ENCODE results near the gene POLD3. TPM values are rescaled to one million over a fixed set of nuclear protein-coding genes. Genes with fewer than 3 reads are reported as not detected.

POLD3 gene
- total and polyA plus RNA-seq, 2 of the 8 experiments (the other 6 are each of a cell fraction or from before 2014, with no cell fraction given), result 18.1 to 29.3 TPM

DNA sequence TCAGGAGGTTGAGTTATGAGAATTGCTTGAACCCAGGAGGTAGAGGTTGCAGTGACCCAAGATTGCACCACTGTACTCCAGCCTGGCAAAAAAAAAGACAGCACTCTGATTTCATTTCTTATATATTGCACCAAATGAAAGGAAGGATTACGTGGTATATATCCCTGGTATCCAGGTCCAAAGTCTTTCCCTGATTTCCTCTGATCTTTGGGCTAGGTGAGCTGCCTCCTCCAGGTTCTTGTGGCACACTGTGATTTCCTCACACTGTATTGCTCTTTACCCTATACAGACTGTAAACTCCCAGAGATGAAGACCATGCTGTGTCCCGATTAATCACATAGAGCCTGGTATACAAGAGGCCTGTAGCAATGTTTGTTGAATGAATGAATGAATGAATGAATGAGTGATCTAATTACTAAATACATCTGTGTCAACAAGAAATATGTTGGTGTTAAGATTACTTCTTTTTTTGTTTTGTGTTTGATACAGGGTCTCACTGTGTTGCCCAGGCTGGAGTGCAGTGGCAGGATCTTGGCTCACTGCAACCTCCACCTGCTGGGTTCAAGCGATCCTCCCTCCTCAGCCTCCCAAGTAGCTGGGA, 9.3 kb upstream of the POLD3 start:
- Histone ChIP-seq H2BK12ac (ENCODE audit: low read depth, low read length) (no peak overlapping the region), H2BK15ac (ENCODE audit: low read length) (no peak overlapping the region), H3K4me1 (replicated peaks in 1 of 4; ENCODE audit: control insufficient read depth in 3 of 4, insufficient read depth in 4 of 4, low read length in 3 of 4) (no peaks in the 10 kb centered on the region), H3K4me2 (ENCODE audit: insufficient read depth in 1 of 2, low read depth in 2 of 2, low read length in 2 of 2) (no peak overlapping the region), H3K14ac (ENCODE audit: insufficient read length) (no peak overlapping the region), H3K23me2 (ENCODE audit: low read depth, low read length) (no peaks in the 10 kb centered on the region), H3K18ac (ENCODE audit: extremely low read depth, low read length) (no peak overlapping the region), H4K5ac (ENCODE audit: insufficient read length, low read depth, low read length) (no peak overlapping the region), H3K4ac (replicated peaks; ENCODE audit: insufficient read length, low read depth, low read length) (no peak overlapping the region), H2AFZ (ENCODE audit: low read length) (no peak overlapping the region), H3K27me3 (replicated peaks in 1 of 4; ENCODE audit: control insufficient read depth in 3 of 4, extremely low read depth in 1 of 4, insufficient read depth in 3 of 4, low read length in 3 of 4) (no peaks in the 10 kb centered on the region), H3K9ac (replicated peaks in 1 of 4; ENCODE audit: extremely low read depth in 1 of 4, low read depth in 3 of 4, low read length in 3 of 4) (no peak overlapping the region), H4K8ac (ENCODE audit: extremely low read depth, insufficient read depth, low read length) (no peak overlapping the region), H3K56ac (replicated peaks; ENCODE audit: insufficient read length, low read depth, low read length) (no peak overlapping the region), H3K4me3 (ENCODE audit: extremely low read depth in 1 of 4, insufficient read depth in 2 of 4, low read depth in 3 of 4, low read length in 4 of 4) (no peak overlapping the region), H2BK5ac (ENCODE audit: low read depth, low read length) (no peak overlapping the region), H3K36me3 (ENCODE audit: control insufficient read depth in 2 of 4, insufficient read depth in 4 of 4, low read length in 3 of 4) (no peaks in the 10 kb centered on the region), H3K9me3 (ENCODE audit: insufficient read depth in 2 of 2, low read depth in 1 of 2, low read length in 1 of 2) (no peaks in the 10 kb centered on the region), H4K91ac (replicated peaks; ENCODE audit: insufficient read length, low read length) (no peak overlapping the region), H3K79me2 (ENCODE audit: control insufficient read depth in 1 of 2, insufficient read depth in 2 of 2, low read length in 2 of 2) (no peaks in the 10 kb centered on the region), H3K27ac (ENCODE audit: low read depth, low read length) (no peak overlapping the region), H3K23ac (ENCODE audit: insufficient read length) (no peak overlapping the region), H2BK20ac (ENCODE audit: low read length) (no peak overlapping the region), H3K79me1 (ENCODE audit: low read depth, low read length) (no peaks in the 10 kb centered on the region), H2AK5ac (ENCODE audit: low read depth, low read length) (no peak overlapping the region), H2BK120ac (replicated peaks; ENCODE audit: low read depth, low read length) (no peak overlapping the region), H4K20me1 (replicated peaks in 1 of 2; ENCODE audit: control insufficient read depth in 1 of 2, insufficient read depth in 2 of 2, low read length in 2 of 2) (no peaks in the 10 kb centered on the region)
- POLR2A ChIA-PET (ENCODE audit: partially characterized antibody), result interaction anchor here (1.0 kb wide), 1 partner anchor 9 kb away, joined by 3 read pairs; the partner anchor contains the start of gene POLD3
- DNase-seq (ENCODE audit: low read depth in 1 of 2, low spot score in 2 of 2) (no peak), FAIRE-seq (no peak)
- CTCF ChIA-PET (ENCODE audit: partially characterized antibody), result interaction anchor here (0.7 kb wide), 2 partner anchors 12 to 69 kb away, joined by 4 to 7 read pairs; no protein-coding TSS in a partner anchor
- WGBS, 2 experiments (ENCODE audit: extremely low coverage in 1 of 2, insufficient coverage in 1 of 2, insufficient read length in 1 of 2, insufficient replicate concordance in 2 of 2, low coverage in 1 of 2, low lambda C conversion rate in 2 of 2, missing lambda C conversion rate in 1 of 2), result 63% methylated on average over 3 of the region's 3 CpGs; no CpG with 5 or more reads in 1 of the 2 experiments
- no peak for TF ChIP-seq GTF2F1 (IDR thresholded peaks at IDR 0.05; ENCODE audit: borderline replicate concordance, low read depth, low read length)
- no peak for TF ChIP-seq NANOG (IDR thresholded peaks at IDR 0.05; ENCODE audit: insufficient read depth, low read depth, low read length, poor library complexity, severe bottlenecking)
- no peak for TF ChIP-seq SAP30 (IDR thresholded peaks at IDR 0.05; ENCODE audit: insufficient read depth, insufficient replicate concordance, low read length)
- TF ChIP-seq RXRA (IDR thresholded peaks at IDR 0.05; ENCODE audit: insufficient read depth, low read depth, low read length), result no peak
- no peak for TF ChIP-seq CTBP2 (IDR thresholded peaks at IDR 0.05; ENCODE audit: borderline replicate concordance, insufficient read depth, insufficient read length, low read length)
- TF ChIP-seq CHD2 (IDR thresholded peaks at IDR 0.05; ENCODE audit: low read length), result no peak
- TF ChIP-seq ATF3 (IDR thresholded peaks at IDR 0.05; ENCODE audit: insufficient read depth, low read depth, low read length), result no peak
- TF ChIP-seq ASH2L (IDR thresholded peaks at IDR 0.05; ENCODE audit: low read length), result no peak
- no peak for TF ChIP-seq PHF8 (conservative IDR thresholded peaks at IDR 0.05; ENCODE audit: low read depth, low read length)
- no peak for TF ChIP-seq BCL11A (IDR thresholded peaks at IDR 0.05; ENCODE audit: low read depth in 2 of 2, low read length in 2 of 2)
- TF ChIP-seq YY1 (IDR thresholded peaks at IDR 0.05; ENCODE audit: low read depth, low read length), result no peak
- TF ChIP-seq SRF (IDR thresholded peaks at IDR 0.05; ENCODE audit: low read depth, low read length), result no peak
